ENCODE results near the gene UBE3A.
"Not testable (repeated sequence)": the region's sequence is repeated elsewhere in the genome, so short reads cannot be mapped to it uniquely, and the experiment has no call there.

The UBE3A gene

GRCh38 chr15:25438601-25439368, at the start of gene UBE3A:
Gene UBE3A, minus strand, starts transcription at chr15:25439024. Its CDS starts 29,917 bp downstream, at chr15:25409107.
- DNase-seq (ENCODE audit: low read depth, low spot score), result peak; percentile 63

- DNase-seq (ENCODE audit: low read depth, low spot score), result no peak
These were observed 48.5 kb upstream of the UBE3A start for GRCh38 chr15:25487226-25487884.

- no peak for DNase-seq (ENCODE audit: low read depth, low spot score)
These were observed 47.2 kb upstream of the UBE3A start for GRCh38 chr15:25486051-25486450.

GRCh38 chr15:25481208-25481859, 42.5 kb upstream of the UBE3A start:
- no peak for DNase-seq (ENCODE audit: low read depth, low spot score)

GRCh38 chr15:25478313-25478712, 39.5 kb upstream of the UBE3A start:
- DNase-seq (ENCODE audit: low read depth, low spot score), result no peak

GRCh38 chr15:25477816-25478215, 39.0 kb upstream of the UBE3A start:
- DNase-seq (ENCODE audit: low read depth, low spot score), result no peak

- DNase-seq (ENCODE audit: low read depth, low spot score), result no peak
These were observed 35.4 kb upstream of the UBE3A start for GRCh38 chr15:25474251-25474650.

- DNase-seq (ENCODE audit: low read depth, low spot score), result no peak
These were observed 31.4 kb upstream of the UBE3A start for GRCh38 chr15:25470230-25470629.

- DNase-seq (ENCODE audit: low read depth, low spot score), result no peak
These were observed 30.6 kb upstream of the UBE3A start for GRCh38 chr15:25469377-25469776.

GRCh38 chr15:25468611-25469010, 29.8 kb upstream of the UBE3A start:
- no peak for DNase-seq (ENCODE audit: low read depth, low spot score)

- DNase-seq (ENCODE audit: low read depth, low spot score), result no peak
These were observed 27.0 kb upstream of the UBE3A start for GRCh38 chr15:25465835-25466234.

- DNase-seq (ENCODE audit: low read depth, low spot score), result no peak
These were observed 26.0 kb upstream of the UBE3A start for GRCh38 chr15:25464784-25465183.

GRCh38 chr15:25464383-25464782, 25.6 kb upstream of the UBE3A start:
- no peak for DNase-seq (ENCODE audit: low read depth, low spot score)

GRCh38 chr15:25456196-25456595, 17.4 kb upstream of the UBE3A start:
- DNase-seq (ENCODE audit: low read depth, low spot score), result no peak

- DNase-seq (ENCODE audit: low read depth, low spot score), result no peak
These were observed 16.4 kb upstream of the UBE3A start for GRCh38 chr15:25455226-25455625.

- DNase-seq (ENCODE audit: low read depth, low spot score), result no peak
These were observed 15.9 kb upstream of the UBE3A start for GRCh38 chr15:25454771-25455170.

GRCh38 chr15:25453246-25453645, 14.4 kb upstream of the UBE3A start:
- not testable (repeated sequence) for DNase-seq (ENCODE audit: low read depth, low spot score)

GRCh38 chr15:25451501-25451900, 12.7 kb upstream of the UBE3A start:
- no peak for DNase-seq (ENCODE audit: low read depth, low spot score)

GRCh38 chr15:25450163-25450562, 11.3 kb upstream of the UBE3A start:
- DNase-seq (ENCODE audit: low read depth, low spot score), result no peak

- DNase-seq (ENCODE audit: low read depth, low spot score), result no peak
These were observed 7.3 kb upstream of the UBE3A start for GRCh38 chr15:25446076-25446475.

- DNase-seq (ENCODE audit: low read depth, low spot score), result no peak
These were observed 6.6 kb upstream of the UBE3A start for GRCh38 chr15:25445412-25445811.

GRCh38 chr15:25441111-25441510, 2.3 kb upstream of the UBE3A start:
- no peak for DNase-seq (ENCODE audit: low read depth, low spot score)

GRCh38 chr15:25439369-25439836, 579 bp upstream of the UBE3A start:
- peak; percentile 2 for DNase-seq (ENCODE audit: low read depth, low spot score)
